Measurements from ENCODE around the gene ATP6V0E2. TPM values are rescaled to one million over a fixed set of nuclear protein-coding genes. Genes with fewer than 3 reads are reported as not detected.
A peak's percentile ranks its signal among the peaks of the same experiment; 100 is the strongest.

ATP6V0E2 gene
- total RNA-seq, 2 donors from 2014 or later, result 6.3 to 58.2 TPM

DNA sequence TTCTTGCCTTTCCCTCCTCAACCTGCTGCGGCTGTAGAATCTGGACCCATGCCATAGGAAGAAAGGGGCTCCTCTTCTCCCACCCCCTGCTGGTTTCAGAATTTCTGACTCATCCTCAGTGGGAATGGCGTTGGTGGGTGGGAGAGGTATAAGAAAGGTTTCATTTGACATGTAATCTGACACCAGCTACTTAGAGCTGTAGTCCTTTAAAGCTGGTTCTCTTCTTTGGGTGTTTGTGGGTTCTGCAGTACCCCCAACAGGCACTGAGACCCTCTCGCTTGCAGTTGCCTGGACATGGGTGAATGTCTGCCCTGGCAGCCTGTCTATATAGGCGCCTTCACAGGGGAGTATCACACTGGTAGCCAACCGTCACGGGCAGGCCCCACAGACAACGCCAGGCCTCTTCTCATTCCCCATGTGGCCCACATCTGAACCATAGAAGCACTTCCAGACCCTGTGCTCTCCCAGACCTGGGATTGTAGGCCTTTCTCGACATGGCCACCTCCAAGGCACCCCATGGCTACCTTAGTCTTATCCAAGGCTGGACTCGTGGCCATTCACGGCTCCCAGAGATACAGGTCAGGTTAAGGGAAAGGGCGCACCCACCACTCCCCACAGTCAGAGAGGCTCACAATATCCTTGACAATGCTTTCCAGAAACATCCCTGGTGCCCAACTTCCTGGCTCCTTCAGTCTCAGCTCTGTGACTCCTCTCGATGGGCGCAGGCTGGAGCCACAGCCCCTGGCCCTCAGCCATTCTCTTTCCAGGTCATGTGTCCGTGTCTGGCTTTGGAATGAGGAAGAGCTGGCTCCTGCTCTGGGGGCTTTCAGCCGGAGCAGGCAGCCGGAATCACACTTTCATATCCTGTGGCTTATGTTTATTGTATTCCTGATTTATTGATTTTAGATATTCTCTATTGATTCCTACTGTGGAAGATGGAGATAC is 18.1 kb upstream of the ATP6V0E2 start:
- DNase-seq (ENCODE audit: low spot score) (no peak), ATAC-seq (ENCODE audit: insufficient number of reproducible peaks, low FRiP score, low read depth) (no peak)
- TF ChIP-seq, protein P1, sequence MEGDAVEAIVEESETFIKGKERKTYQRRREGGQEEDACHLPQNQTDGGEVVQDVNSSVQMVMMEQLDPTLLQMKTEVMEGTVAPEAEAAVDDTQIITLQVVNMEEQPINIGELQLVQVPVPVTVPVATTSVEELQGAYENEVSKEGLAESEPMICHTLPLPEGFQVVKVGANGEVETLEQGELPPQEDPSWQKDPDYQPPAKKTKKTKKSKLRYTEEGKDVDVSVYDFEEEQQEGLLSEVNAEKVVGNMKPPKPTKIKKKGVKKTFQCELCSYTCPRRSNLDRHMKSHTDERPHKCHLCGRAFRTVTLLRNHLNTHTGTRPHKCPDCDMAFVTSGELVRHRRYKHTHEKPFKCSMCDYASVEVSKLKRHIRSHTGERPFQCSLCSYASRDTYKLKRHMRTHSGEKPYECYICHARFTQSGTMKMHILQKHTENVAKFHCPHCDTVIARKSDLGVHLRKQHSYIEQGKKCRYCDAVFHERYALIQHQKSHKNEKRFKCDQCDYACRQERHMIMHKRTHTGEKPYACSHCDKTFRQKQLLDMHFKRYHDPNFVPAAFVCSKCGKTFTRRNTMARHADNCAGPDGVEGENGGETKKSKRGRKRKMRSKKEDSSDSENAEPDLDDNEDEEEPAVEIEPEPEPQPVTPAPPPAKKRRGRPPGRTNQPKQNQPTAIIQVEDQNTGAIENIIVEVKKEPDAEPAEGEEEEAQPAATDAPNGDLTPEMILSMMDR (IDR thresholded peaks at IDR 0.05), result no peak
- Histone ChIP-seq H3K27ac (no peak overlapping the region), H3K4me1 (ENCODE audit: control insufficient read depth in 1 of 2, low read depth in 2 of 2) (no peaks in the 10 kb centered on the region), H3K36me3 (peaks cover 25% of the 10 kb centered on the region), H3K27me3 (replicated peaks; ENCODE audit: insufficient read depth) (no peaks in the 10 kb centered on the region), H3K4me3 (no peak overlapping the region), H3K9me3 (no peaks in the 10 kb centered on the region)

DNA sequence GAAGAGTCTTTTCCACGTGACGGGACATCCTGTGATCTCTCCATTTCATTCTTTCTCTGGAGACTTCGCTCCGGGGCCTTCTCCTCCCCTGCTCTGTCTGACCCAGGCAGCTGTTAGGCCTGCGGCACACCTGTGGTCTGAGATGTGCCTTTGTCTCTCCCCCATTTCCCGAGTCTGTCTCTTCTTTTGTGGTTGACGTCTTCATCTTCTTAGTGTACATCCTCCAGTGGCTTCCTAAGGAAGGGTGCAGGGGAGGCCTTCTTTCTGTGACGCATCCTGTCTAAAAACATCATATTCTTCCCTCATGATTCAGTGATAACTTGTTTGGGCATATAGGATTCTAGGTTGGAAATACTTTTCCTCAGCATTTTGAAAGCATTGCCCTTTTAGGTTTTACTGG is 17.2 kb upstream of the ATP6V0E2 start:
- H3K4me3 ChIP-seq, result no peak overlapping the region
- ATAC-seq (ENCODE audit: insufficient number of reproducible peaks, low FRiP score, low read depth) (no peak), DNase-seq (ENCODE audit: low spot score) (no peak)
- no peaks in the 10 kb centered on the region for H3K4me1 ChIP-seq (ENCODE audit: control insufficient read depth in 1 of 2, low read depth in 2 of 2)
- H3K27ac ChIP-seq, result no peak overlapping the region
- H3K36me3 ChIP-seq, result peaks cover 28% of the 10 kb centered on the region
- H3K9me3 ChIP-seq, result no peaks in the 10 kb centered on the region
- H3K27me3 ChIP-seq (replicated peaks; ENCODE audit: insufficient read depth), result no peaks in the 10 kb centered on the region
- TF ChIP-seq, protein P1 (IDR thresholded peaks at IDR 0.05), result no peak

DNA sequence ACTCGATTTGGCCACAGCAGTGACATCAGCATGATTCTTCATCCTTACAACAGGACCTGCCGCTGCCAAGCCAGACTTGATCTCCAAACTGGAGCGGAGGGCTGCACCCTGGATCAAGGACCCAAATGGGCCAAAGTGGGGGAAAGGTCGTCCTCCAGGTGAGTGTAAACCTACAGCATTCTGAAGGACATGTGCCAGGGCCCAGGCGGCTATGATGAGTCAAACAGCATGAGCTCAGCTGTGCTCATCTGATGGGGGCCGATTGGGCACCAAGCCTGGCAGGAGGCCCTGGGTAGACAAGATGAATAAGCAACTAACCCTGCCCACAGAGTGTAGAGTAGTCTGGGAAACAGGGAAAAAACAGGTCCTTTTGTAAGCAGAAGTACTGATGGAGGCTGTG is 14.4 kb upstream of the ATP6V0E2 start:
- Histone ChIP-seq H3K9me3 (no peaks in the 10 kb centered on the region), H3K36me3 (peaks cover 32% of the 10 kb centered on the region), H3K4me3 (no peak overlapping the region), H3K27me3 (replicated peaks; ENCODE audit: insufficient read depth) (no peaks in the 10 kb centered on the region), H3K4me1 (ENCODE audit: control insufficient read depth in 1 of 2, low read depth in 2 of 2) (no peaks in the 10 kb centered on the region), H3K27ac (no peak overlapping the region)
- ATAC-seq (ENCODE audit: insufficient number of reproducible peaks, low FRiP score, low read depth), result no peak
- DNase-seq (ENCODE audit: low spot score), result no peak
- TF ChIP-seq, protein P1 (IDR thresholded peaks at IDR 0.05), result no peak

- no peaks in the 10 kb centered on the region for H3K27me3 ChIP-seq (replicated peaks; ENCODE audit: insufficient read depth)
- no peaks in the 10 kb centered on the region for H3K4me1 ChIP-seq (ENCODE audit: control insufficient read depth in 1 of 2, low read depth in 2 of 2)
- ATAC-seq (ENCODE audit: insufficient number of reproducible peaks, low FRiP score, low read depth), result no peak
- DNase-seq (ENCODE audit: low spot score), result no peak
- H3K4me3 ChIP-seq, result no peak overlapping the region
- H3K36me3 ChIP-seq, result peaks cover 32% of the 10 kb centered on the region
- no peaks in the 10 kb centered on the region for H3K9me3 ChIP-seq
- TF ChIP-seq, protein P1 (IDR thresholded peaks at IDR 0.05), result no peak
- no peak overlapping the region for H3K27ac ChIP-seq
These were observed 13.9 kb upstream of the ATP6V0E2 start for GRCh38 chr7:149859876-149860275.

DNA sequence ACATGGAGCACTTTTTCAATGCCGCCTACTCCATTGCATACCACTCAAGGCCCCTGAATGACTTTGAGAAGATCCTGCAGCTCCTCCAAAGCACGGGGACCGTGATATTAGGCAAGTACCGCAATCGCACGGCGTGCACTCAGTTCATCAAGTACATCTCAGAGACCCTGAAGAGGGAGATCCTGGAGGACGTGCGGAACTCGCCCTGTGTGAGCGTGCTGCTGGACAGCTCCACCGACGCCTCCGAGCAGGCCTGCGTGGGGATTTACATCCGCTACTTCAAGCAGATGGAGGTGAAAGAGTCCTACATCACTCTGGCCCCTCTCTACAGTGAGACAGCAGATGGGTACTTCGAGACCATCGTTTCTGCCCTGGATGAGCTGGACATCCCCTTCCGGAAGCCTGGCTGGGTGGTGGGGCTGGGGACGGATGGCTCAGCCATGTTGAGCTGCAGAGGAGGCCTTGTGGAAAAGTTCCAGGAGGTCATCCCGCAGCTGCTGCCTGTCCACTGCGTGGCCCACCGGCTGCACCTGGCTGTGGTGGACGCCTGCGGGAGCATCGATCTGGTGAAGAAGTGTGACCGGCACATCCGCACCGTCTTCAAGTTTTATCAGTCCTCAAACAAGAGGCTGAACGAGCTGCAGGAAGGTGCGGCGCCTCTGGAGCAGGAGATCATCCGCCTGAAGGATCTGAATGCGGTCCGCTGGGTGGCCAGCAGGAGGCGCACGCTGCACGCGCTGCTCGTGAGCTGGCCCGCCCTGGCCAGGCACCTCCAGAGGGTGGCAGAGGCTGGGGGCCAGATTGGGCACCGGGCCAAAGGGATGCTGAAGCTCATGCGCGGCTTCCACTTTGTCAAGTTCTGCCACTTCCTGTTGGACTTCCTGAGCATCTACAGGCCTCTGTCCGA is 12.7 kb upstream of the ATP6V0E2 start:
- DNase-seq (ENCODE audit: low spot score) (no peak), ATAC-seq (ENCODE audit: insufficient number of reproducible peaks, low FRiP score, low read depth) (no peak)
- H3K36me3 ChIP-seq, result peaks cover 32% of the 10 kb centered on the region
- H3K4me1 ChIP-seq (ENCODE audit: control insufficient read depth in 1 of 2, low read depth in 2 of 2), result no peaks in the 10 kb centered on the region
- TF ChIP-seq, protein P1 (IDR thresholded peaks at IDR 0.05), result peak; percentile 15
- no peaks in the 10 kb centered on the region for H3K27me3 ChIP-seq (replicated peaks; ENCODE audit: insufficient read depth)
- H3K27ac ChIP-seq, result no peak overlapping the region
- H3K4me3 ChIP-seq, result no peak overlapping the region
- no peaks in the 10 kb centered on the region for H3K9me3 ChIP-seq
